NB4 (cell line): ENCODE data around the gene SCEL.
"Not testable (repeated sequence)": the region's sequence is repeated elsewhere in the genome, so short reads cannot be mapped to it uniquely, and the experiment has no call there.

Experiments
- MYC ChIP-seq: IDR thresholded peaks from 2 replicates; pipeline ENCODE4 v1.6.1; 2011; ENCODE audit warnings: low read depth, low read length
- POLR2A ChIP-seq: IDR thresholded peaks from 2 replicates; pipeline ENCODE4 v1.6.1; 2011; ENCODE audit warnings: mild to moderate bottlenecking; ENCODE audit not compliant: insufficient read length; ENCODE audit errors: extremely low read depth
- TF ChIP-seq, protein P1 (sequence below): IDR thresholded peaks from 2 replicates; pipeline ENCODE4 v1.6.1; 2011; ENCODE audit warnings: low read depth, low read length
- TF ChIP-seq, protein P2 (sequence below): IDR thresholded peaks from one replicate; pipeline ENCODE4 v1.5.1; 2012; ENCODE audit warnings: low read depth, low read length

DNA sequence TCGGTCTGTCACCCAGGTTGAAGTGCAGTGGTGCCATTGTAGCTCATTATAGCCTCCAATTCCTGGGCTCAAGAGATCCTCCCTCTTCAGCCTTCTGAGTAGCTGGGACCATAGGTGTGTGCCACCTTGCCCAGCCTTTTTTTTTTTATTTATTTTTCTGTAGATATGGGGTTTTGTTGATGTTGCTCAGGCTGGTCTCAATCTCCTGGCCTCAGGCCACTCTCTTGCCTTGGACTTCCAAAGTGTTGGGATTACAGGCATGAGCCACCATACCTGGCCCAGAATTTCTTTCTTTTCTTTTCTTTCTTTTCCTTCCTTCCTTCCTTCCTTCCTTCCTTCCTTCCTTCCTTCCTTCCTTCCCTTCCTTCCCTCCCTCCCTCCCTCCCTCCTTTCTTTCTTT lies 16.1 kb upstream of the SCEL start:
- TF ChIP-seq, protein P1, sequence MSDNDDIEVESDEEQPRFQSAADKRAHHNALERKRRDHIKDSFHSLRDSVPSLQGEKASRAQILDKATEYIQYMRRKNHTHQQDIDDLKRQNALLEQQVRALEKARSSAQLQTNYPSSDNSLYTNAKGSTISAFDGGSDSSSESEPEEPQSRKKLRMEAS: not testable (repeated sequence)
- TF ChIP-seq, protein P2, sequence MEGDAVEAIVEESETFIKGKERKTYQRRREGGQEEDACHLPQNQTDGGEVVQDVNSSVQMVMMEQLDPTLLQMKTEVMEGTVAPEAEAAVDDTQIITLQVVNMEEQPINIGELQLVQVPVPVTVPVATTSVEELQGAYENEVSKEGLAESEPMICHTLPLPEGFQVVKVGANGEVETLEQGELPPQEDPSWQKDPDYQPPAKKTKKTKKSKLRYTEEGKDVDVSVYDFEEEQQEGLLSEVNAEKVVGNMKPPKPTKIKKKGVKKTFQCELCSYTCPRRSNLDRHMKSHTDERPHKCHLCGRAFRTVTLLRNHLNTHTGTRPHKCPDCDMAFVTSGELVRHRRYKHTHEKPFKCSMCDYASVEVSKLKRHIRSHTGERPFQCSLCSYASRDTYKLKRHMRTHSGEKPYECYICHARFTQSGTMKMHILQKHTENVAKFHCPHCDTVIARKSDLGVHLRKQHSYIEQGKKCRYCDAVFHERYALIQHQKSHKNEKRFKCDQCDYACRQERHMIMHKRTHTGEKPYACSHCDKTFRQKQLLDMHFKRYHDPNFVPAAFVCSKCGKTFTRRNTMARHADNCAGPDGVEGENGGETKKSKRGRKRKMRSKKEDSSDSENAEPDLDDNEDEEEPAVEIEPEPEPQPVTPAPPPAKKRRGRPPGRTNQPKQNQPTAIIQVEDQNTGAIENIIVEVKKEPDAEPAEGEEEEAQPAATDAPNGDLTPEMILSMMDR: not testable (repeated sequence)
- TF ChIP-seq POLR2A, MYC: not testable (repeated sequence)
